HG02588 (cell line): ENCODE measurements around the gene SLC6A2.

Experiments used
- ATAC-seq: cut with Tn5 transposase; IDR thresholded peaks from one replicate; pipeline ENCODE4 v1.9.1; 2021; ENCODE audit warnings: mild to moderate bottlenecking, moderate library complexity; ENCODE audit not compliant: unreplicated experiment

Gene SLC6A2

GRCh38 chr16:55671206-55671973 lies 15.6 kb downstream of the SLC6A2 start:
- ATAC-seq, result no peak

GRCh38 chr16:55671974-55672280 lies 16.1 kb downstream of the SLC6A2 start:
- no peak for ATAC-seq

- no peak for ATAC-seq
These were observed 16.7 kb downstream of the SLC6A2 start for GRCh38 chr16:55672471-55672870.

- no peak for ATAC-seq
These were observed 22.5 kb downstream of the SLC6A2 start for GRCh38 chr16:55678161-55678821.

- no peak for ATAC-seq
These were observed 26.3 kb downstream of the SLC6A2 start for GRCh38 chr16:55682086-55682485.

GRCh38 chr16:55685973-55686372 lies 30.2 kb downstream of the SLC6A2 start:
- ATAC-seq, result no peak

GRCh38 chr16:55686671-55687070 lies 30.9 kb downstream of the SLC6A2 start:
- ATAC-seq, result no peak

- no peak for ATAC-seq
These were observed 32.0 kb downstream of the SLC6A2 start for GRCh38 chr16:55687802-55688201.

GRCh38 chr16:55690841-55691240 lies 35.1 kb downstream of the SLC6A2 start:
- ATAC-seq, result no peak

- ATAC-seq, result no peak
These were observed 36.0 kb downstream of the SLC6A2 start for GRCh38 chr16:55691771-55692170.

GRCh38 chr16:55695595-55695994 lies 39.8 kb downstream of the SLC6A2 start:
- ATAC-seq, result no peak

GRCh38 chr16:55697867-55698266 lies 42.1 kb downstream of the SLC6A2 start:
- no peak for ATAC-seq

- no peak for ATAC-seq
These were observed 42.5 kb downstream of the SLC6A2 start for GRCh38 chr16:55698331-55698730.

GRCh38 chr16:55698946-55699345 lies 43.2 kb downstream of the SLC6A2 start:
- ATAC-seq, result no peak

GRCh38 chr16:55699616-55700015 lies 43.8 kb downstream of the SLC6A2 start:
- no peak for ATAC-seq

- no peak for ATAC-seq
These were observed 44.3 kb downstream of the SLC6A2 start for GRCh38 chr16:55700067-55700466.

GRCh38 chr16:55700961-55701360 lies 45.2 kb downstream of the SLC6A2 start:
- no peak for ATAC-seq

GRCh38 chr16:55701442-55702319 lies 45.9 kb downstream of the SLC6A2 start:
- no peak for ATAC-seq

- no peak for ATAC-seq
These were observed 47.5 kb downstream of the SLC6A2 start for GRCh38 chr16:55703003-55704001.

- no peak for ATAC-seq
These were observed 51.1 kb downstream of the SLC6A2 start for GRCh38 chr16:55706739-55707384.
